NCI-H146 treated with DMSO at 0.1 percent for 48 hours (cell line): ENCODE data around the gene GRID1.
A peak's percentile ranks its signal among the peaks of the same experiment; 100 is the strongest.

Experiments
- DNase-seq: peaks from one replicate; lab custom pipeline; 2025; ENCODE audit not compliant: unreplicated experiment; lab: John Stamatoyannopoulos, UW

The GRID1 gene

GRCh38 chr10:86366033-86366901 is at the start of gene GRID1:
Gene GRID1, minus strand, starts transcription at chr10:86366795.
- DNase-seq: peak; percentile 43

DNA sequence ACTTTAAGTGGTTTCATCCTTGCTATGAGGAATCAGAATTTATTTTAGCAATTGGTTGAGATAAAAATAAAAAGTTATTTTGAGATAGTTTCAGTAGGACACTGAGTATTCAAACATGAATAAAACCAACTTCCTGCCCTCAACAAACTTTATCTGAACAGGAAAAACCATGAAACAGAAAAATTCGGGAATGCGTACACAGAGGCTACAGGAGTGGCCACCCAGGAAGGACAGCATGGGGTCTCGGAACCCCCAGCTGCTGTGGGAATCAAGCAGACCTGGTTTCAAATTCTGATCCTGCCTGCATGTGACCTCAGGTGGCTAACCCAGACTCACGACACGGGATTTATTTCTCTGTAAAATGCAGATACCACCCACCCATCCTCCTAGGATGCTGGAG is 49.0 kb upstream of the GRID1 start:
- no peak for DNase-seq

DNA sequence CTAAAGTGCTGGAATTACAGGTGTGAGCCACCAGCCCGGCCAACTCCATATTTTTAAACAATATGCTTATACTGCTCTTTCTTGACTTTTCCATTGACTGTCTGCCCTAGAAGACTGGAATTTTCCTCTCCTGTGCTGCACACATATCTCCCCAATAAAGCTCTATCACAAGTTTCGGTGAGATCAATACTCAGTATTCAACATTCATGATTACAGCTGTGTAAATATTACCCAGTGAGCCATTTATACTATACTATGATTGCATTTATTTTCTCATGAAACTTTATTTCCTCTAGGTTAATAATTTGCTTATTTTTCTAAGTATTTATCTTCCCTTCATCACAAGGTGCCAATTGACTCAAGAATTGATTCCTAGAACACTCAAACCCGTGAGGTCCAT is 48.5 kb upstream of the GRID1 start:
- peak; percentile 24 for DNase-seq

DNA sequence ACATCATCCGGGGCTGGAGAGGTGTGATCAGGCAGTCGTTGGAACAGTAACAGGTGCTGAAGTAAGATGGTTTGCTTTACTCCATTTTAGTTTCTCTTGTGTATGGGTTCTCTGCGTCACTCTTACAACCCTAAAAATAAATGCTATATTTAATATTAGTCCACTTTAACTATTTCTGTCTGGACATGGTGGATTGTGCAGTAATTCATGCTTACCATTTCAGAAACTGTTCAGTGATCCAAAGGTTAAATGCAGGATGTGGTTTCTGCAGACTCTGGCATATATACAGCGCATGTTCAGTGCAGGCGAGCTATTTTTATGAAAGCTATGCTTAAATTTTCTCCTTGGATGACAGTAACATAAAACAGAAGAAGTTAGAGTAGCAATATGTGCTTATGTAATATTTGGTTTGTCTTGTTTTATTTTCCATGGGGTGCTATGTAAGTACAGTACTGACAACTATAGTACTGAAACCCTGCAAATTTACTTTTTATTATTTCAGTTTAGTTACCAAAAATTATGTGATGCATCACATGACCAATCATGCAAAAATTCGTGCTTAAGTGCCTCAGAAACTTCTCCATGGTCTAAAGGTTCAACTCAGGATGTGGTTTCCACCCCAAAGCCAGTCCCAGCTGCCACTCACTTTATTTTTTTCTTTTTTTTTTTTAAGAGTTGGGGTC is 46.6 kb upstream of the GRID1 start:
- DNase-seq: no peak

- no peak for DNase-seq
These were observed 45.4 kb upstream of the GRID1 start for GRCh38 chr10:86411852-86412560.

DNA sequence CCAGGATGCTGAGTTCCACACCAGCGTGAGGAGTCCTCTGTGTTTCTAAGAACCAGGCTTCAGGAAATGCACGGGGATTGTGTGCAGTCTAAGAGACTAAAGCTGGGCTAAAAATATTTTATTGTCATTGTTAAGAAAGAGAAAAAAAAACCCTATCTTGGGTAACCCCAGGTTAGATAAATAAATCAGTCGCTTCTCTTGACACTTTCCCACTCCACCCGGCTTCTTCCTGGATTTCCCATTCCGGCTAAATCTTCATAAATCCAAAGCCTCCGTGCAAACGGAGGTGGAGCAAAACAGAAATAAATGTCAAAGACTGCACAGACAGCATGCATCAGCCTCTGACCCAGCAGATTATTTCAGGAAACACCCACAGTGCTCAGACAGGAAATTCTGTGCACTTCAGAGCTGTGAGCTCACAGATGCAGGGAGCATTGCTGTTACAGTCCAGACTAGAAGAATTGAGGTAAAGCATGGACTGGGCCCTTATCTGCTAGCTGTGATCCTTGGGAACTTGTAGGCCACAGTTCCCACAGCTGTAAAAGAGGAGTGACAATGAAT is 44.8 kb upstream of the GRID1 start:
- DNase-seq: no peak

- DNase-seq: no peak
These were observed 44.0 kb upstream of the GRID1 start for GRCh38 chr10:86410542-86411124.

DNA sequence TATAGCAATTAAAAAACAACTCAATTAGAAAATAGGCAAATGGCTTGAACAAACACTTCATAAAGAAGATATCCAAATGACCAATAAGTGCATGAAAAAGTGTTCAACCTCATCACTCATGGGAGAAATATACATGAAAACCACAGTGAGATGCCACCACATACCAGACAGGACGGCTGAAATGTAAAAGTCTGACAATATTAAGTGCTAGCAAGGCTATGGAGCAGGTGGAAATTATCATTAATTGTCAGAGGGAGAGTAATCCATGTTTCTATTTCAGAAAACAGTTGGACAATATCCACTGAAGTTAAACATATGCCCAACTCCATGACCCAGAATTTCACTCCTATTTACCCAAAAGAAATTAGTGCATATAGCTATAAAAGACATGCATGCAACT is 42.6 kb upstream of the GRID1 start:
- DNase-seq: no peak

DNA sequence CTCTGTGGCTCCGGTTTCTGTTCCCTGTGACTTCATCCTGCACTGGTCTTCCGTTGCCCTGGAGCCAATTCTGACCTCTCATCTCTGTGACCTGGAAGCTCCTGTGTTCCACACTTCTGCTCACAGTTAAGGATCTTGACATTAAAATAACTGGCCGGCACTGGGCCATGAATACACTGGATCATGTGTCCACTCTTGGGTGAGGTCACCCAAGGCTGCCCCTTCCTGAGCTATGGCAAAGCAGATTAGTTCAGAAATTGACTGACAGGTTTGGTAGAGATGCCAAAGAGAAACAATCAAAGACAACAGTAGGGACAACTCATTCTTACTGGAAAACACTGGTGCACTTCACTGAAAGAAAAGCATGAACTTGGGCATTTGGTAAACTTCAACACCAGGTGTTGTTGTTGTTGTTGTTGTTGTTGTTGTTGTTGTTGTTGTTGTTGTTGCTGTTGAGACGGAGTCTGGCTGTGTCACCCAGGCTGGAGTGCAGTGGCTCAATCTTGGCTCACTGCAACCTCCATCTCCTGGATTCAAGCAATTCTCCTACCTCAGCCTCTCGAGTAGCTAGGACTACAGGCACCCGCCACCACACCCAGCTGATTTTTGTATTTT is 36.7 kb upstream of the GRID1 start:
- no peak for DNase-seq

GRCh38 chr10:86402283-86402941 is 35.8 kb upstream of the GRID1 start:
- DNase-seq: peak; percentile 46

- no peak for DNase-seq
These were observed 35.1 kb upstream of the GRID1 start for GRCh38 chr10:86401588-86402282.

GRCh38 chr10:86400705-86401587 is 34.4 kb upstream of the GRID1 start:
- peak; percentile 29 for DNase-seq

- peak; percentile 85 for DNase-seq
These were observed 33.5 kb upstream of the GRID1 start for GRCh38 chr10:86399879-86400704.

DNA sequence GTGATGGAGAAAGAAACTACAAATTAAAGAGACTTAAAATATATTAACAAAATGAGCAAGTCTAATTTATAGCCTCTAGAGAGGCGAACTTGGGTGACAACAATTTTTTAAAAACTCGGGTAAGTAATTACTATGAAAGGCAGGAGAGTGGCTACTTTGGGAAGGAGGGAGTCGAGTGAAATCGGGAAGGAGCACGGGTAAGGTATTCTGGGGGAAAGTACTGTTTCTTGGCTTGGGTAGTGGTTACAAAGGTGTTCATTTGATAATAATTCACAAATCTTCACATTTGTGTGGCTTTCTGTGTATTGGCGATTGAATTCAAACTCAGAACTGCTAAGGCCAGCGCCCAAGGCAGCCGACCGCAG is 32.9 kb upstream of the GRID1 start:
- no peak for DNase-seq

DNA sequence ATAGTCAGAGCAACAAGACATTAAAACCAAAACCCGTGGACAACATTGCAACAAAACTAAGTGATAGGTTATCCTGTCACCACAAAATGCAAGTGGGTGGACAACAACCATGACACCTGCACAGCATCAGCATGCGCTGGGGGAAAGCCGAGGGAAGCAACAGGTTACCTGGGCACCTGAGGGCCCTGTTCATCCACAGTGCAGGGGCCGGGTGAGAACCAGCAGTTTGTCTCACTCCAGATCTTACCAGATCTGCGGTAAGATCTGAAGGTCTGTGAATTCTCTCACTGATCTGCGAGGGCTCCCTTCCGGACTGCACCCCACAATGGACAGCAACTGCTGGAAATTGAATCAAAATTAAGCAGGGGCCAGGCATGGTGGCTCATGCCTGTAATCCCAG is 30.5 kb upstream of the GRID1 start:
- DNase-seq: no peak

DNA sequence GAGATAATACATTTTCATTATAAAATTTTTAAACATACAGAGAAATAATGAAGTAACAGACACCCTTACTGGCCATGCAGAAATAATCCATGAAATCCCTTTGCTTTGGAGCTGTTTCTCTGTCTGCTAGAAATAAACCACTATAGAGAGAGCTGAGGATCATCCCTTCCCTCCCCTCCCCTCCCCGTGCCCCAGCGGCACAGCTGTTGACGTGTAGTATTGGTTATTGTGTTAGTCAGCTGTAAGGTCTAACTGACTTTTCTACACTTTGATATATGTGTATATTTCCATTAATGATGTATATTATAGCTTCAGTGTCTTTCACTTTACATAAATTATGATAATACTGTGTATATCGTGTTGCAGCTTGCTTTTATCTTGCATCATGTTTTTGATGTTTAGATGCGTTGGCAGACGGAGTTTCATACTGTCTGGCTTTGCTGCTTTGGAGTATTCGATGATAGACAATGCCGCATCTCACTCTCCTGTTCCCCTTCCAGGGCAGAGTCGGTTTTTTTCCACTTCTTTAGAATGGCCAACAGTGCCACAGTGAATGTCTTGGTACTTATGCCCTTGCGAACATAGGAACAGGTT is 27.4 kb upstream of the GRID1 start:
- no peak for DNase-seq

DNA sequence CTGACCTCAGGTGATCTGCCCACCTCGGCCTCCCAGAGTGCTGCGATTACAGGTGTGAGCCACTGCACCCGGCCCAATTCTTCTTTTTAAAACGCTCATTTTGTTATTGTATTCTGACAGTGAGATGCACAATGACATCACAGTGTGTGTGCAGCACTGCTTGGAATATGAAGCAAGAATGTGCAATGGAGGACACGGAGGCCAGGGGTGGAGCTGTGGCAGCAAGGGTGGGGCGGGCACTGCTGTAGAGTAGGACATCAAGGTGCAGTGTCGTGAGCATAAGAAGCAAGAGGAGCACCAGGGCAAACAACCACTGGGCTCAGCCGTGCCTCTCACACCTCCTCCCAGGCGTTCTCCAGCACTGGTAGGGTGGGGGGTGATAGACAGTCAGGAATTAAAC is 26.8 kb upstream of the GRID1 start:
- DNase-seq: no peak
